ENCODE measurements around the gene DEPDC1B. TPM values are rescaled to one million over a fixed set of nuclear protein-coding genes. Genes with fewer than 3 reads are reported as not detected.

DEPDC1B gene
- total RNA-seq, 1 donor from 2014 or later, result 0.30 TPM

GRCh38 chr5:60690326-60690725, 9.6 kb downstream of the DEPDC1B start:
- Histone ChIP-seq H3K27ac (replicated peaks) (no peak overlapping the region), H3K9me3 (replicated peaks) (no peaks in the 10 kb centered on the region), H3K27me3 (ENCODE audit: low read depth) (no peaks in the 10 kb centered on the region), H3K4me3 (no peak overlapping the region), H3K4me1 (no peaks in the 10 kb centered on the region), H3K36me3 (no peaks in the 10 kb centered on the region)
- no peak for DNase-seq
- TF ChIP-seq CTCF (IDR thresholded peaks at IDR 0.05; ENCODE audit: borderline replicate concordance), result no peak
- intact Hi-C loops (cut with micrococcal nuclease), result no loop called here

DNA sequence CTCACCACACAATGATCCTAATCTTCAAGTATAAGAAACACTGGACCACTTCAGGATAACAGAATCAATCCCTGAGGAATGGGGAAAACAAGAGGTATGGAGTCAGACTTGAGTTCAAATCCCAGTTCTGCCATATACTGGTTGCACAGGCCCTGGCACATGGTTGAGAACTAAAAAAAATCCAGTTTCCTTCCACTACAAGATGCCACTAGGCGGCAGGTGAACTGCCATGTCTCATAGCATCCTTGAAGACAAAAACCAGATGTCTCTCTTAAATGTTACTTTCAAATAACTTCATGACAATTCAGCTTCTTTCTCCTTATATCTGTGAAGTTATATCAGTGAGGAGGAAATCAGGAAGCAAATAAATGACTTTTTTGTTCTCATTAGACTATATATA, 11.0 kb downstream of the DEPDC1B start:
- no peak overlapping the region for H3K4me3 ChIP-seq
- no peak overlapping the region for H3K27ac ChIP-seq (replicated peaks)
- DNase-seq, result no peak
- TF ChIP-seq CTCF (IDR thresholded peaks at IDR 0.05; ENCODE audit: borderline replicate concordance), result no peak
- no peaks in the 10 kb centered on the region for H3K36me3 ChIP-seq
- H3K4me1 ChIP-seq, result no peaks in the 10 kb centered on the region
- H3K27me3 ChIP-seq (ENCODE audit: low read depth), result no peaks in the 10 kb centered on the region
- intact Hi-C loops (cut with micrococcal nuclease), result no loop called here
- no peaks in the 10 kb centered on the region for H3K9me3 ChIP-seq (replicated peaks)

DNA sequence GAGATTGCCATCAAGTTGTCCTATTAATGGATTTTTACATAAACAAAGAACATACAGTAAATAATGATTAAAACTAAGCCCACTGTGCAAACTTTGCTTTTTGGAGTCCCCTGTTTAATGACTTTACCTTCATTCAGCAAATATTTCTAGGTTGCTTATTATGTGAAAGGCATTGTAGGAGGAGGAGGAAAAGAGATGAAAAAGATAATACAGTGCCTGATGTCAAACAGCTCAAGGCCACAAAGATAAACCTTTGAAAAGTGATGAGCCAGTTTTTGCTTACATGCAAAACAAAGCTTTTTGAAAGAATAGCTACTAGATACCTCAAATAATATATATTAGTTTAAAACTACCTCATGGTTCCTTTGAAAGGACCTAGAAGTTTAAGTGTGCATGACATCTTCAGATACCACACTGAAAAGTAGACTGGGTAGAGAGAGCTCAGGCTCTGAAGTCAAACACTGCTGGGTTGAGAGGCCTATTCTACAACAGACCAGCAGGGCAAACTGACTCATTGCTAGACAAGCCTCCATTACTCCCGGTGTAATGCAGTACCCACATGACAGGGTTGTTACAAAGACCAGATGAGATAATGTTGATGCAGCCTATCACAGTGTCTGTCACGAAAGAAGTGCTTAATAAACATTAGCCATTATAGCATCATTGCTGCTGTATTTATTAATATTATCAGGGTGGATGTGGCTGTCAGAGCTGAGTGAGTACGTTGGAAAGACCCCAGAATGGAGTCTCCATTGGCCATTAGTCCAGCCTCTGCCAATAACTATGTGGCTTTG, 11.8 kb downstream of the DEPDC1B start:
- Histone ChIP-seq H3K9me3 (replicated peaks) (no peaks in the 10 kb centered on the region), H3K4me1 (no peaks in the 10 kb centered on the region), H3K27me3 (ENCODE audit: low read depth) (no peaks in the 10 kb centered on the region), H3K36me3 (no peaks in the 10 kb centered on the region), H3K27ac (replicated peaks) (no peak overlapping the region), H3K4me3 (no peak overlapping the region)
- no peak for DNase-seq
- TF ChIP-seq CTCF (IDR thresholded peaks at IDR 0.05; ENCODE audit: borderline replicate concordance), result no peak
- intact Hi-C loops (cut with micrococcal nuclease), result no loop called here

DNA sequence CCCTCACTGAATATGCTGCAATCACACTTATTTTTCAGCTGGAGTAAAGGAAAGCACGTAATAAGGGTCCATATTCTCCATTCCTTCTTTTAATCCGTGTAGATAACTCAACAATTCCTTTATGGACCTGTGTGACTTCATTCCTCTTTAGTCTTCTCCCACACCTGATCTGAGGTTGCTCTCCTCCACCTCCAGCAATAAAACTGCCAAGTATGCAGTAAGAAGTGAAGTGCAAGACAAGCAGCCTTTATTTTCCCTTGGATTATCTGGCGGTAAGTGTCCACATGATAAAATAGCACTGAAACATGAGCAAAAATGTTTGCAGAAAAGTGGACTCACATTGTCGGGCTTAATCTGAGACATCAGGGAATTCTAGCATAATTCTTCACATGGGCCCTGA, 13.8 kb downstream of the DEPDC1B start:
- Histone ChIP-seq H3K36me3 (no peaks in the 10 kb centered on the region), H3K27me3 (ENCODE audit: low read depth) (peaks cover under 1% of the 10 kb centered on the region), H3K4me1 (no peaks in the 10 kb centered on the region), H3K4me3 (no peak overlapping the region), H3K9me3 (replicated peaks) (peaks cover 4% of the 10 kb centered on the region), H3K27ac (replicated peaks) (no peak overlapping the region)
- DNase-seq, result no peak
- no peak for TF ChIP-seq CTCF (IDR thresholded peaks at IDR 0.05; ENCODE audit: borderline replicate concordance)
- intact Hi-C loops (cut with micrococcal nuclease), result no loop called here

DNA sequence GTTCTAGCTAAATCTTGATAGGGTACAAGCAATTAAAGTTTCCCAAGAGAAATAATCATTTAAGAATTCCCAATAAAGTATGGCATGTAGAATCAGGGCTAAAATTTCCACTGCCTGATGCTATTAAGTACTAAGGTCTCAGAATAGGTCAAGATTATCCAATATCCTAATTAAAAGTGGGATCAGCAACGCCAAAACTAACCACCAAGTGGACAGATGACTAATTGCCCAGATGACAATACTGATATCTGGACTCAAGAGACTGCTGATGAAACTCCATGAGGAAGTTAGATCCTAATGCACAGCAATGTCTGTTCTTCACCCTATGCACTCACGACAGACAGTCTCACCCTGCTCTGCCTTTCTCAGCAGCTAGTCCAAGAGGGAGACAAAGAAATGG, 14.3 kb downstream of the DEPDC1B start:
- no peaks in the 10 kb centered on the region for H3K36me3 ChIP-seq
- intact Hi-C loops (cut with micrococcal nuclease), result no loop called here
- peaks cover 4% of the 10 kb centered on the region for H3K9me3 ChIP-seq (replicated peaks)
- no peak for DNase-seq
- no peaks in the 10 kb centered on the region for H3K4me1 ChIP-seq
- TF ChIP-seq CTCF (IDR thresholded peaks at IDR 0.05; ENCODE audit: borderline replicate concordance), result no peak
- no peak overlapping the region for H3K4me3 ChIP-seq
- H3K27ac ChIP-seq (replicated peaks), result no peak overlapping the region
- H3K27me3 ChIP-seq (ENCODE audit: low read depth), result peaks cover 5% of the 10 kb centered on the region

Measured in left ventricle myocardium inferior (tissue), 1 donor.